Gastrocnemius medialis (tissue), 4 donors: ENCODE measurements around the gene NUDT22. TPM values are rescaled to one million over a fixed set of nuclear protein-coding genes. Genes with fewer than 3 reads are reported as not detected.

Experiments
- ATAC-seq, 2 donors: fragments of 150-250 bp; one replicate each; pipeline ENCODE4 v1.9.1; 2016
- DNase-seq, 2 donors: peaks; one replicate each; pipeline ENCODE4 v3.0.0-alpha.2; 2019
- H3K27ac ChIP-seq, 4 donors: fragments of 200-600 bp; sonication (generic); 1 replicate in 1 of 4; 2 replicates in 3 of 4; pipeline ENCODE4 v1.5.1; 2016 to 2018; ENCODE audit warnings: mild to moderate bottlenecking in 2 of 4, moderate library complexity in 1 of 4
- H3K27me3 ChIP-seq, 3 donors: fragments of 200-600 bp; sonication (generic) in 2 of 3; 1 replicate in 1 of 3; 2 replicates in 2 of 3; pipeline versions ENCODE4 v1.5.1 to v1.6.0; 2016 to 2019; ENCODE audit warnings: mild to moderate bottlenecking in 1 of 3, moderate library complexity in 1 of 3
- H3K36me3 ChIP-seq, 2 donors: fragments of 200-600 bp; sonication (generic) in 1 of 2; one replicate each; pipeline ENCODE4 v1.5.1; 2017 to 2018
- H3K4me1 ChIP-seq, 2 donors: fragments of 200-600 bp; sonication (generic) in 1 of 2; one replicate each; pipeline ENCODE4 v1.5.1; 2016 to 2017; ENCODE audit warnings: mild to moderate bottlenecking in 2 of 2
- H3K4me3 ChIP-seq, 4 donors: fragments of 200-600 bp; sonication (generic) in 3 of 4; 1 replicate in 1 of 4; 2 replicates in 3 of 4; pipeline ENCODE4 v1.5.1; 2016 to 2019; ENCODE audit warnings: mild to moderate bottlenecking in 2 of 4
- H3K9me3 ChIP-seq, 3 donors: fragments of 200-600 bp; sonication (generic) in 2 of 3; 1 replicate in 1 of 3; 2 replicates in 2 of 3; pipeline ENCODE4 v1.5.1; 2016 to 2019
- CTCF ChIP-seq, 5 experiments: fragments of 450-650 bp in 3 of 5; fragments of 200-600 bp in 2 of 5; sonication (generic) in 2 of 5; IDR thresholded peaks in 4 of 5; conservative IDR thresholded peaks in 1 of 5; 1 replicate in 4 of 5; 2 replicates in 1 of 5; pipeline ENCODE4 v1.5.1; 2016 to 2019; ENCODE audit warnings: antibody characterized with exemption in 5 of 5, mild to moderate bottlenecking in 3 of 5, moderate library complexity in 3 of 5
- POLR2A ChIP-seq, 2 donors: fragments of 450-650 bp; IDR thresholded peaks; one replicate each; pipeline ENCODE4 v1.6.1; 2017; ENCODE audit warnings: antibody characterized with exemption in 2 of 2, mild to moderate bottlenecking in 2 of 2, moderate library complexity in 2 of 2
- in situ Hi-C, 4 donors: fragments of 200-750 bp; cut with MboI; loops; one replicate each; pipeline versions ENCODE4 v1.15.0 to v1.8.0; 2017; ENCODE audit warnings: low sequenced_read_pairs in 4 of 4
- intact Hi-C: fragments of 100-400 bp; cut with DNase I; formaldehyde crosslinking; loops from one replicate; pipeline ENCODE4 v1.15.1; 2023; ENCODE audit warnings: low total_unique reads
- total RNA-seq, 4 donors: library from RNA; depleted of rRNA; stranded (reverse); fragments of >200 nt; gene quantifications; one replicate each; pipeline versions ENCODE4 v1.1.0 to v1.2.3, GENCODE V29; 2016

NUDT22 gene
- total RNA-seq, 4 donors from 2014 or later = 32.3 to 70.7 (median 53.4) TPM

GRCh38 chr11:64246871-64247728 lies 21.0 kb downstream of the NUDT22 start, which contains the start of gene PPP1R14B:
TSS of gene PPP1R14B (minus strand) at chr11:64246943. CDS start at chr11:64246673, 270 bp downstream.
- in situ Hi-C loops = no loop called here

GRCh38 chr11:64247729-64248531 lies 21.9 kb downstream of the NUDT22 start:
- H3K4me3 ChIP-seq = peak overlapping the region; percentile 71 to 98 (median 88)
- no peak for ATAC-seq
- intact Hi-C loops = loop anchor here (1.0 to 10.0 kb wide), 2 partner anchors 22 to 627 kb away; partner anchors contain the start of gene EHD1
- H3K27me3 ChIP-seq = no peaks in the 10 kb centered on the region
- no peaks in the 10 kb centered on the region for H3K9me3 ChIP-seq
- TF ChIP-seq CTCF (IDR thresholded peaks at IDR 0.05 in 4 of 5, conservative IDR thresholded peaks at IDR 0.05 in 1 of 5) = no peak
- TF ChIP-seq POLR2A (IDR thresholded peaks at IDR 0.05) = no peak
- peaks cover 37 to 47% of the 10 kb centered on the region in 2 donors for H3K4me1 ChIP-seq
- H3K27ac ChIP-seq = peak overlapping the region; percentile 87 to 99 (median 92)
- H3K36me3 ChIP-seq = peaks cover 0 to 9% of the 10 kb centered on the region in 2 donors
- no peak for DNase-seq
- in situ Hi-C loops = no loop called here

More at GRCh38 chr11:64246871-64247728, 21.0 kb downstream of the NUDT22 start, which contains the start of gene PPP1R14B:
- intact Hi-C loops = loop anchor here (1.0 to 10.0 kb wide), 2 partner anchors 23 to 628 kb away; partner anchors contain the start of gene EHD1
- peak; percentile 52 to 62 for ATAC-seq
- H3K4me3 ChIP-seq = peak within 1 kb of the TSS; percentile 80 to 98 (median 94)
- peak within 1 kb of the TSS; percentile 92 to 100 (median 96) for H3K27ac ChIP-seq
- no peaks in the 10 kb centered on the region for H3K27me3 ChIP-seq
- H3K36me3 ChIP-seq = peaks cover 0 to 9% of the 10 kb centered on the region in 2 donors
- DNase-seq = peak; percentile 84 to 86
- H3K9me3 ChIP-seq = no peaks in the 10 kb centered on the region
- TF ChIP-seq POLR2A (IDR thresholded peaks at IDR 0.05) (peak; percentile 49 to 64), CTCF (IDR thresholded peaks at IDR 0.05 in 4 of 5, conservative IDR thresholded peaks at IDR 0.05 in 1 of 5) (peak in 4 of 5 experiments; percentile 25 to 31 (median 28))
- H3K4me1 ChIP-seq = peaks cover 38 to 47% of the 10 kb centered on the region in 2 donors

GRCh38 chr11:64248578-64248977 lies 22.5 kb downstream of the NUDT22 start:
- in situ Hi-C loops (no loop called here), intact Hi-C loops (loop anchor here (10.0 kb wide), 1 partner anchor 626 kb away; the partner anchor contains the start of gene EHD1)
- ATAC-seq (no peak), DNase-seq (no peak)
- H3K36me3 ChIP-seq = peaks cover 0 to 8% of the 10 kb centered on the region in 2 donors
- H3K4me3 ChIP-seq = no peak overlapping the region
- peaks cover 44 to 47% of the 10 kb centered on the region in 2 donors for H3K4me1 ChIP-seq
- H3K9me3 ChIP-seq = no peaks in the 10 kb centered on the region
- TF ChIP-seq POLR2A (IDR thresholded peaks at IDR 0.05) (no peak), CTCF (IDR thresholded peaks at IDR 0.05 in 4 of 5, conservative IDR thresholded peaks at IDR 0.05 in 1 of 5) (no peak)
- H3K27ac ChIP-seq = no peak overlapping the region
- no peaks in the 10 kb centered on the region for H3K27me3 ChIP-seq

- H3K27ac ChIP-seq = no peak overlapping the region
- no peaks in the 10 kb centered on the region for H3K9me3 ChIP-seq
- in situ Hi-C loops (no loop called here), intact Hi-C loops (loop anchor here (10.0 kb wide), 1 partner anchor 626 kb away; the partner anchor contains the start of gene EHD1)
- peaks cover 0 to 3% of the 10 kb centered on the region in 2 donors for H3K36me3 ChIP-seq
- no peak overlapping the region for H3K4me3 ChIP-seq
- no peak for ATAC-seq
- DNase-seq = no peak
- H3K4me1 ChIP-seq = peaks cover 44 to 46% of the 10 kb centered on the region in 2 donors
- H3K27me3 ChIP-seq = no peaks in the 10 kb centered on the region
- no peak for TF ChIP-seq CTCF (IDR thresholded peaks at IDR 0.05 in 4 of 5, conservative IDR thresholded peaks at IDR 0.05 in 1 of 5)
- no peak for TF ChIP-seq POLR2A (IDR thresholded peaks at IDR 0.05)
These were observed 23.0 kb downstream of the NUDT22 start for GRCh38 chr11:64249038-64249437.
